CD4-positive, alpha-beta T cell treated with Interleukin-4 for 4 hours (primary cell): ENCODE results near the gene KAT2B.
"Not testable (repeated sequence)": the region's sequence is repeated elsewhere in the genome, so short reads cannot be mapped to it uniquely, and the experiment has no call there.

ENCODE experiments used
- DNase-seq: peaks from one replicate; pipeline ENCODE4 v3.0.0-alpha.2; 2020

KAT2B gene

DNA sequence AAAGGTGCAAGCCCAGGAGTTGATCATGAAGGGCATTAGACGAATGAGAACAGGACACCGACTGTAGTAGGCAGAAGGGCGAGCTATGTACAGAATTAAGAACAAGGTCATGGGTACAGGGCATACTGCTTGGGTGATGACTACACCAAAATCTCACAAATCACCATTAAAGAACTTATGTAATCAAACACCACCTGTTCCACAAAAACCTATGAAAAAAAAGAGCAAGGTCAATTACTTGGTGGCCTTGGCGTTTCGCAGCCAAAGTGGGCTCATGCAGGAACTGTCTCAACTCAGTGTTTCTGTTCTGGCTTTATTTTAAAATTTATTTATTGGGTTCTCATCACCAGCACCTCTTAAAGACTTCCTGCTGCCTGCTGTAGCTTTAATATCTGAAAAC, 2.1 kb downstream of the KAT2B start:
- DNase-seq, result no peak

DNA sequence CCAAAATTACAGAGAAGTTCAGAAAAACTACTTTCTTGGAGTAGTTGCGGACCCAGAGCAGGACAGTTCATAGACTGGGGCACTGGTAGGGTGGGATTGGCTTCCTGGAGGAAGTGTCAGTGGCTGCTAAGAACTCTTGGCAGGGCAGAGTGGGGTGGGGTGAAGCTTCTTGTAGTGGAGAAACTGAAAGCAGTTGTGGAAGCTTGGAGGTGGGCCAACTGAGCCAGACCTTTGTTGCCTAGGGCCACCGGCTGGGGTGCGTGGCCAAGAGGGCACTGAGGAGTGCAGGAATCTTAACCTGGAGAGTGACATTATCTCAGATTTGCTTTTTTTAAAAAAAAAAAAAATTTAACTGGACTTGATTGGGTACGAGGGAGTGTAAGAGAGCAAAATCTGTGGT, 3.1 kb downstream of the KAT2B start:
- peak; percentile 63 for DNase-seq

DNA sequence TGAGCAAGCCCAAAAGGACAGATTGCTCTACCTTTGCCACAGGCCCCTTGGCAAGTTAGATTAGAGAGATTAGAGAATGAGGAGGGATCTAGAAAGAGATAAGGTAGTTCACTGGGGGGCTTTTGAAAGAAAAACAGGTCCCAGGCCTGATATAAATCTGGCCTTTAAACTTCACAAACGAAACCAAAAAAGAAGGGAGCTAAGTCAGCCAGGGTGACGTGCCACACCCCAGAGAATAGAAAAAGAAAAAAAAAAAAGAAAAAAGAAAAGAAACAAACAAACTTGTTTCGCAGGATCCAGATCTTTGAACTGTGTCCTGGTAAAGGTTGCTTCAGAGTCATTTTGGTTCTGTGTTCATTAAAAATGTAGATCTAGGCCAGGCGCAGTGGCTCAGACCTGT, 3.6 kb downstream of the KAT2B start:
- DNase-seq, result peak; percentile 46

DNA sequence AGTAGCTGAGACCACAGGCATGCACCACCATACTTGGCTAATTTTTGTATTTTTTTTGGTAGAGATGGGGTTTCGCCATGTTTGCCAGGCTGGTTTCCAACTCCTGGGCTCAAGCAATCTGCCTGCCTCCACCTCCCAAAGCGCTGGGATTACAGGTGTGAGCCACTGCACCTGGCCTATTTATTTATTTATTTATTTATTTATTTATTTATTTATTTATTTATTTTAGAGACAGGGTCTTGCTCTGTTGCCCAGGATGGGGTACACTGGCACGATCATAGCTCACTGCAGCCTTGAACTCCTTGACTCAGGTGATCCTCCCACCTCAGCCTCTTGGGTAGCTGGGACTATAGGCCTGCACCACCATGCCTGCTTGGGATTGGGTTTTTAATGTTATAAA, 4.9 kb downstream of the KAT2B start:
- not testable (repeated sequence) for DNase-seq

DNA sequence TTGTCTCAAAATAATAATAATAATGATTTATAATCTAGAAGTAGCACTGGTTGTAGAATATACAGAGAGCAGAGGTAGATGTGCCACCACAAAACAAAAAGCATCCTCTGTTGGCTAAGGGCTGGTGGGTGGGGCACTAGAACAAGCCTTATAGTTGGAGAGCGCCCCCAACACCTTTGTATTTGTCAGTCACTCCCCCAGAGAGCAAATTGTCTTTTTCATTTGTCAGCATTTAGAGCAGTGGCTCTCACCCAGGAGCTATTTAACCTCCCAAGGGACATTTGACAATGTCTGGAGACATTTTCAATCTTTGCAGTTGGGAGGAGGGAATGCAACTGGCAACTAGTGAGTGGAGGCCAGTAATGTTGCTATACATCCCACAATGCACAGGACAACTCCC, 6.3 kb downstream of the KAT2B start:
- no peak for DNase-seq

DNA sequence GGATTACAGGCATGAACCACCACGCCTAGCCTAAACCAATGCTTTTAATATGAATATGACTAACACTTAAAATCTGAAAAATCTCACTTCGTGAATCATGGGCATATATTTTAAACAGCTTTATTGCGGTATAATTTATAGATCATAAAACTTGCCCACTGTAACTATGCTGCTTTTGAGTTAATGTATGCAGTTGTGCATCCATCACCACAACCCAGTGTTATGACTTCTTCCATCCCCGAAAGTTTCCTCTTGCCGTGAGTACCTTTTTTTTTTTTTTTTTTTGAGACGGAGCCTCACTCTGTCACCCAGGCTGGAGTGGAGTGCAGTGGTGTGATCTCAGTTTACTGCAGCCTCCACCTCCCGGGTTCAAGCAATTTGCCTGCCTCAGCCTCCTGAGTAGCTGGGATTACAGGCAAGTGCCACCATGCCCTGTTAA, 7.1 kb downstream of the KAT2B start:
- DNase-seq, result no peak

DNA sequence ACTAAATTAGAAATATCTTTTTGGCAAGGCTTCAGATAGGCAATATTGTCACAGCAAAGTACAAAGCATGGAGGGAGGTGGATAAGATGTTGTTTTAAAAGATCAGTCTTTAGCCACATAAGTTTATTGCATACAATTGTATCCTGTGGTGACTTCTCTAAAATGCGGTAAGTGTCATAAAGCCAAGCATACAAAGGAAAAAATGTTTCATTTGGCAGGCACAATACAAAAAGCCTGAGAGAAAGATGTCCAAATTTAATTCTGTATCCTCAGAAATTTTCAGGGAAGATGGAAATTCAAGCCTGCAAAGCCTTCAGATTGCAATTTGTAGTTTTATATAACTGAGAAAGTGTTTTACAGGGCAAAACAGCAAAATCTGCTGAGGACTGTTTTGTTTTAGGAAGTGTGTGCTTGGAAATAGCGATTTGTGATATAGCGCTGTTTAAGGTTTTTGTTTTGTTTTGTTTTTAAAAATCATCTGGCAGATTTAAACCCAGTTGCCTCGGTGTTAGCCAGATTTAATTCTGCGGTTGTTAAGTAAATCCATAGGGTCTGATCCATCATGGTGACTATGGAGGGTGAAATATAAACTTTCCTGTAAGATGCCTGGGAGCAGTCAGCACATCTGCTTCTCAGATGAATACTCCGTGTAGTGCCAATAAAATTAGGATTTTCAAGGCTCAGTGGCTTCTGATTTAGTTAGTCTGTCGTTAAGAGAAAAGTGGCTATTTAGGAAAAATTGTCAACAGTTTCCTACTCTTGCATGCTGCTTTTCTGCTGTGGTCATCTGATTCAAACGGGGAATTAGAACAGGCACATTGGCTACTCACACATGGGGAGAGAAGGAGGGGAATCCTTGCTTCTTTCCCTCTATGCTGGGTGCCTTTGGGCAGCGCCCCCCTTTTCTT, 8.0 kb downstream of the KAT2B start:
- no peak for DNase-seq

DNA sequence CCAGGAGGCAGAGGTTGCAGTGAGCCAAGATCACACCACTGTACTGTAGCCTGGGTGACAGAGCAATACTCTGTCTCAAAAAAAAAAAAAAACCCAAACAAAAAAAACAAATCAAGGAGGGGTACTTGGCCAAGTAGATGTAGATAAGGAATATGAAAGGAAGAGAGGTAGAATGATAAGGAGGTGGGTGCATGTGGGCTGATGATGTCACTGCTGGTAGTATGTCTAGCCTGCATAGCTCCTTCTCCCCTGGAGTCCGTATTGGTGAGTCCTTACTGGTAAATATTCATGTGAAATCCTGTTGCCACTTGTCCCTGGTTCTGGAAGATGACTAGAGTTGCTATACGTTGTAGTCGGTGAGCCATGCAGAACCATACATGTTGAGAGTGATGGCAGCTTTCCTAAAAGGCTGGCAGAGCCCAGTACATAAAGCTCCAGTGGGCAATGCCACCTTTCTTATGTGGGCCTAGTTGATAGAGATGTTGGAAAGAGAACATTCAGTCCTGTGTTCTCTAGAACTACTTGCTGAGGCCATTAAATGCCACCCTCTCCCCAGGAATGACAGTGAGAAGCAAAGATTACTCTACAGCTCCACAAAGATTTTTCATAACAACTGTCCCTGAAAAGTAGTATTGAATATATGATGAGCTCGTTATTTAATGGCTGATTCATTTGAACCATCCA, 11.0 kb downstream of the KAT2B start:
- DNase-seq, result peak; percentile 36

DNA sequence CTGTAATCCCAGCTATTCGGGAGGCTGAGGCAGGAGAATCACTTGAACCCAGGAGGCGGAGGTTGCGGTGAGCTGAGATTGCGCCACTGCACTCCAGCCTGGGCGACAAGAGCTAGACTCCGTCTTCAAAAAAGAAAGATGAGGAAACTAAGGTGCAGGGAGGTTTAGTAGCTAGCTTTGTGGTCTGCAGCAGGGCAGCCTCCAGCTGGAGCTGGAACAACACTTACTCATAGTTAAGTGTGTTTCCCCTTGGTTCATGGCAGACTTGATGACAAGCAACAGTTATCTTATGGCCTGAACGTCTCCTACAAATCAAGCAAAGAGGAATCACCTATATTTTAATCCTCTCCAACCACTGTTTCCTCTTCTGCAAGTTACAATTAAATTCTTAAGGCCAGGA, 12.6 kb downstream of the KAT2B start:
- no peak for DNase-seq

DNA sequence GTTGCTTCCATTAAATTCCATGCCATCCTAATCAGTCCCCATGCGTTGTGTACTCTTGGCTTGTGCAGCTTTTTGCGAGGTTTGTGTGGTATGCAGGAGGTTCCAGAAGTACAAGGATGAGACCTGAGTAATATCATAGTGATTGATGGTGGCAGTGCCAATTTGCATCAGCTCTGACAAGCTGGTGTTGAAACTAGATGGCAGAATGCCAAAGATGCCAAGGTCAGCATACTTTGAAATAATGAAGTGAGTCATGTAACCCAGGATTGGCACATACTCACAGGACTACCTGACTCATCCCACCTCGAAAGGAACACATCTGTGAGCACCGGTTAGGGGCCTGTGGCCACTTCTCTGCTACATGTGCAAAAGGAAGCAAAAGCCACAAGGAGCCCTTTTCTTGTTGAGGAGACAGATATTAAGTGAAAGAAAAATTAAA, 14.3 kb downstream of the KAT2B start:
- peak; percentile 98 for DNase-seq

DNA sequence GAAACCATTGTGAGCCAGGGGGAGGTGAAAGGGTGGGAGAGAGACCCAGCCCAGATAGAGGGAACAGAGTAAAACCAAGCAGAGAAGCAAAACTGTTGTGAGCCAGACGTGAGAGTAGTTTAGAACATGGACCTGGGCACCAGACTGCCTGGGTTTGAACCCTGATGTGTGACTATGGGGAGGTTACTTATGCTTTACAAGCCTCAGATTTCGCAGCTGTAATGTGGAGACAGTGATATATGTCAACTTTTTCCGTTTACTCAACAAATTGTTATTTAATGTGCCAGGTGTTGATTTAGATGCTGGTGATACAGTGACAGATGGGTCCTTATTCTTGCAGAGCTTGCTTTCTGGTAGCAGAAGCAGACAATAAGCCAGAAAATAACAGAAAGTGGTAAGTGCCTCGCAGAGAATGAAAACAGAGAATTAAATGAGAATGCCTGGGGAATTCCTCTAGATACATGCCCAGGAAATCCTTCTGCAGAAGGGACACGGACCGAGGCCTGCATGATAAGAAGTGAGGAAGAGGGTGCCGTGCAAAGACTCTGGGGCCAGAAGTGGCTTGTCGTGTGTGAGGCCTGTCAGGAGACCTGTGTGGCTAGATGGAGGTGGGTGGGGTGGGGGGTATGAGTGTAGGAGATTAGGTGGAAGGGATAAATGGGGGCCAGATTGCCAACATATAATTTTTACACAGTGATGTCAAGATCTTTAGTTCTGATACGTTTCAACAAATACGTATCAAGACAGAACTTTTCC, 15.0 kb downstream of the KAT2B start:
- DNase-seq, result no peak

DNA sequence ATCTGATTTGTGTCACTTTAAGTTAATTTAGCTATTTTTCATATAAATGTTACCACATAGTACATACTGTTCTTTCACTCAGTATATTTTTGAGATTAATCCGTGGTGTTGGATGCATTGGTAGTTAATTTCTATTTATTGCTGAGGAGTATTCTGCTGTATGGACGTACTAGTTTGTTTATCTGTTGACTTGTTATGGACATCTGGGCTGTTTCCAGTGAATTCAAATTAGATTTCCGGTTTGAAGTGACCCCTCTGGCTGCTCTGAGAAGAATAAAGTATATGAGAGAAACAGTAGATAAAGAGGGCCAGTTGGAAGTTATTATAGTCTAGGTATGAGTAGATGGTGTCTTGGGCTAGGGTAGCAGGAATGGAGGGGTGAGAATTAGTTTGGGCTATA, 15.6 kb downstream of the KAT2B start:
- DNase-seq, result no peak

DNA sequence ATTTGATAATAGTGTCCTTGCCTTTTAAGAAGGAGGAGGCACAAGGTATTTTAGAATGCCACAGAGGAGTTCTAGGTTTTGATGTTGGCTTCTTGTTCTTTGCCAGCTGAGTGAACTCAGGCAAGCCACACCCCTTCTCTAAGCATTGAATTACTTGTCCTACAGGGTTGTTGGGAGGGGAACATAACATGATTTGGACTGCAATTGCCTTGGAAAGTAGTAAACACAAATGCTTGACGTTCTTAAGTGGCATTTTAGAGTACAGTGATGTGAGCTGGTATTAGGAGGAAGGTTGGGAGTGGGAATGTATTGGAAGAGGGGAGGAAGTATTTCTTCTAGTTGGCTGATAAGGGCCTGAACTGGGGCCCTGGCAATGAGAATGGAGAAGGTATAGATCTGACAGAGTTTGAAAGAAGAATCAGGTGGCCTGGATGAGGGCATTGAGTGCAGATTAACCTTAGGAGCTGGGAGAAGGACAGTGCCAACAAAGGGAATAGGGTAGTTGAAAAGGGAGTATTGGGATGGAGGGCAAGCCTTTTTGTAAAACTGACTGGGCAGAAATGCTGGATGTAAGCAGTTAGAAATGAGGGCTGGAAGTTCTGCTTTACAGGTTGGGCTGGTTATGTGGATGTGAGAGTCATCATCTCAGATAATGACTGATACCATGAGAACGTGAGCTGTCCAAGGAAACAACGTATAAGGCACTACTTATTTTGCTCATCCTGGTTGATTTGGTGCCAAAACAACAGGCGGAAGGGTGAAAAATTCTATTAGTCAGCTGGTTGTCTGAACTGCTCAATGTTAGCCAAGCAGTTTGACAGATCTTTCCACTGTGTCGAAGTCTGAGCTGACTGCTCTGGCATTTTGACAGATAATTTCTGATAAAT, 16.7 kb downstream of the KAT2B start:
- peak; percentile 74 for DNase-seq

DNA sequence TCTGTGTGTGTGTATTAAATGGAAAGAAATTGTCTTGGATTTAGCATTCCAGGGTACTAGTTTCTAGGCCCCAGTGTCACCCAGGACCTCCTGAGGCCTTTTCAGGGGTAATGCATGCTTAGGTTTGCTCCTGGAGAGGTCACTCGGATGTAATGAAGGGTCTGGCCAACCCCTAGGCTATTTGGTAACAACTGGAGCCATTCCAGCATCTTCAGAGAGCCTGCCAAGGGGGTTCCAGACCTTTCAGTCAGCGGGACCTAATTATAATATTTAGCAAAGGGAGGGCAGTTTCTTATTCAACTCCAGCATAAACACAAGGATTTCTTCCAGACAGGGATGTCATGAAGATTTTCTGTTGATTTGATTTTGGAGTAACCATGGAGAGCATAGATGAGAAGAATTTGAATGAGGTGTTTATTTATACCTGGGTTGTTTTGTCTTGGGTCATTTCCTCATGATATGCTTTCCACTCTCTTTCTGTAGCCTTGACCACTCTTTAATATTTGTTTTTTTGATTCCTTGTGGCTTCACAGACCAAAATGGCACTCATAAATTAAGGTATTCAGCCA, 17.4 kb downstream of the KAT2B start:
- DNase-seq, result no peak

DNA sequence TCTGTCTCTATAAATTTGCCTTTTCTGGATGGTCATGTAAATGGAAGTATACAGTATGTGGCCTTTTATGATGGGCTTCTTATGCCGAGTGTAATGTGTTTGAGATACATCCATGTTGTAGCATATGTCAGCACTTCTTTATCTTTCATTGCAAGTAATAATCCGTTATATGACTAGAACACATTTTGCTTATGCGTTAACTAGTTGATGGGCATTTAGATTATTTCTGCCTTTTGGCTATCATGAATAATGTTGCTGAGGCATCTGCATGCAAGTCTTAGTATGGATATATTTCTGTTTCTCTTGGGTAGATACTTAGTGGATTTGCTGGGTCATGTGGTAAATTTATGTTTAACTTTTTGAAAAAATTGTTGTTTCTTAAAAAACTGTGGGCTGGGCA, 19.7 kb downstream of the KAT2B start:
- DNase-seq, result no peak

DNA sequence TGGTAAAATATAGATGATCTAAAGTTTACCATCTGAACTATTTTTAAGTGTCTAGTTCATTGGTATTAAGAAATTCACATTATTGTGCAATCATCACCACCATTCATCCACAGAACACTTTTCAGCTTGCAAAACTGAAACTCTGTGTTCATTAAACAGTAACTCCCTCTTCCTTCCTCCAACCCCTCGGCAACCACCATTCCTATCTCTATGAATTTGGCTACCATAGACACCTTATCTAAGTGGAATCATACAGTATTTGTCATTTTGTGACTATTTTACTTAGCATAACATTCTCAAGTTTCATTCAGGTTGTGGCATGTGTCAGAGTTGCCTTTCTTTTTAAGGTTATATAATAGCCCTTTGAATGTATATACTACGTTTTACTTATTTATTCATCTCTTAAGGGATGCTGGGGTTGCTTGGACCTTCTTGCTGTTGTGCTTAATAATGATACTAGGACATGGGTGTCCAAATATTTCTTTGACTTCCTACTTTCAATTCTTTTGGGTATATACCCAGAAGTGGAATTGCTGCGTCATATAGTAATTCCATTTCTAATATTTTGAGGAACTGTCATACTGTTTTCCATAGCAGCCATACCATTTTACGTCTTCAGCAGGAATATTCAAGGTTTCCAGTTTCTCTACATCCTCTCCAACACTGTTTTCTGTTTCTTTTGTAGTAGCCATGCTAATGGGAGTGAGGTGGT, 20.9 kb downstream of the KAT2B start:
- peak; percentile 39 for DNase-seq

DNA sequence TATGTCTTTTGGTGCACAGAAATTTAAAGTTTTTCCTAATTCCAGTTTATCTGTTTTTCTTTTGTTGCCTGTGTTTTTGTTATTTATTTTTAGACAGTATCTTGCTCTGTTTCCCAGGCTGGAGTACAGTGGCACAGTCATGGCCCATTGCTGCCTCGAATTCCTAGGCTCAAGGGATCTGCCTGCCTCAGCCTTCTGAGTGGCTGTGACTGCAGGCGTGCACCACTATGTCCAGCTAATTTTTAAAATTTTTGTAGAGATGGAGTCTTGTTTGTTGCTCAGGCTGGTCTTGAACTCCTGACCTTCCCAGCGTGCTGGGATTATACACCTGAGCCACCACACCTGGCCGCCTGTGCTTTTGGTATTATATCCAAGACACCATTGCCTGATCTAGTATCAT, 22.8 kb downstream of the KAT2B start:
- DNase-seq, result no peak

DNA sequence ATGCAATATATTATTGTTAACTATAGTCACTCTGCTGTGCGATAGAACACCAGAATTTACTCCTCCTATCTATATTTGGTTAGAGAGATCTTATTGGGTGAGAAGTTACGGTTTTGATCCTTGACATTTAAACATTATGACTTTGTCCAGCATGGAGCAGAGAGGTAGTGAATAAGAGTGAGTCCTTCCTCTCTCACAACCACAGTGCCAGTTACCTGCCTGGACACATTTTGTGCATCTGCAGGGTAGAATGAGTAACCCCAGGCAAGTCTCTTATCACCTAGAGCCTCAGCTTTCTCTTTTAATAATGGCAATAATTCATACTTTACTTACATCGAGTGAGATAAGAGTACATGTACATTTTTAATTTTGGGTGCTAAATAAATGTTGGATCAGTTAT, 24.1 kb downstream of the KAT2B start:
- DNase-seq, result no peak

DNA sequence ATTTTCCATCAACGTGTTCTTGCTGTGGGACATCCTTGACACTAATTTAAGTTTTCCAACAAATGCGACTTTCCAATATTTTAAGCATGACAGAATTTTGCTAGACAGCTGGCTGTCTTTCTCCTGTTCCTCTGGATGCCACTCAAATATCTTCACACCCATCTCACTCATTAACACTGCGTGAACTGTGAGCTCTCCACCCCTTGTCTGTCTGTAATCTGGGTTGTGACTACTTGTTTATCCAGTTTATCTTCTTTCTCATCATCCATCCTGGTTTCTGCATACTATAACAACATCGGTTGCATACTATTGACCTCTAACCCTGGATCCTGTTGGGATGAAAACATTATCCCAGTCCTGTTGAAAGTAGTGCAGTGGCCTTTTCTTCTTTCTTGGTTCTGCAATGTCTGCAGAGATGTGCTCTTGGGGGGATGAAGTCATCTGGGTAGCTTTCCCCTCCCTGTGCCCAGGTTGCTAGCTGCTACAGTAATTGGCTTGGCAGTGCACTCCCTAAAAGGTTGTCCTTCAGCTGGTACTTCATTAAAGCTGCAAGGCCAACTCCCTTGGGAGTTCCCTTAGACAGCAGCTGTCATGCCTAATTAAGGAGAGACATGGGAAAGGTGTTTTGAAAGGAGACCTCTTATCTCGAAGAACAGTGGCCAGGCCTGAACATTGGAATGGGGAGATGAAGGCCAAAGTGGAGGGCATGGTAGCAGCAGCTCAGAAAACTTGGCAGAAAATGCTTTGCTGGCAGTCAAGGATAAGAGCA, 24.7 kb downstream of the KAT2B start:
- DNase-seq, result no peak

DNA sequence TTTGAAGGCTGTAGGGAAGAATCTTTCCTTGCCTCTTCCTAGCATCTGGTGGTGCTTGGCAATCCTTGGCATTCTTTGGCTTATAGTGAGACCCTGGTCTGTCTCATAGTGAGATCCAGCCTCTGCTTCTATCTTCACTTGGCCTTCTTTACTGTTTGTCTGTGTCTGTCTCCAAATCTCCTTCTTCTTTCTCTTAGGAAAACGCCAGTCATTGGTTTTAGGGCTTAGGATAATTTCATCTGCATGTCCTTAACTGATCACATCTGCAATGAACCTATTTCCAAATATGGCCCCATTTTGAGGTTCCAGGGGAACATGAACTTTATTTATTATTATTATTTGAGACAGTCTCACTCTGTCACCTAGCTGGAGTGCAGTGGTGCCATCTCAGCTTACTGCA, 25.8 kb downstream of the KAT2B start:
- no peak for DNase-seq
